LNCaP clone FGC (cell line): ENCODE data around the gene XYLT1.

Experiments
- DNase-seq: peaks from one replicate; pipeline ENCODE4 v3.0.0-alpha.2; 2011; ENCODE audit warnings: low read depth
- H3K4me3 ChIP-seq: 2 replicates; pipeline ENCODE4 v1.5.1; 2011; ENCODE audit warnings: mild to moderate bottlenecking, low read depth, low read length, control low read depth
- CTCF ChIP-seq: IDR thresholded peaks from 2 replicates; pipeline ENCODE4 v1.5.1; 2012; ENCODE audit warnings: mild to moderate bottlenecking; ENCODE audit not compliant: control insufficient read depth, insufficient read depth; ENCODE audit errors: extremely low read depth

XYLT1 gene

GRCh38 chr16:17407321-17407720 lies 63.4 kb downstream of the XYLT1 start:
- no peak for TF ChIP-seq CTCF
- H3K4me3 ChIP-seq, result no peak overlapping the region
- DNase-seq, result no peak

- DNase-seq, result no peak
- TF ChIP-seq CTCF, result no peak
- H3K4me3 ChIP-seq, result no peak overlapping the region
Measured at GRCh38 chr16:17404941-17405689, 65.6 kb downstream of the XYLT1 start.

GRCh38 chr16:17403859-17404545 lies 66.8 kb downstream of the XYLT1 start:
- no peak for TF ChIP-seq CTCF
- DNase-seq, result no peak

GRCh38 chr16:17403156-17403809 lies 67.5 kb downstream of the XYLT1 start:
- H3K4me3 ChIP-seq, result no peak overlapping the region
- no peak for DNase-seq
- TF ChIP-seq CTCF, result no peak

More at GRCh38 chr16:17403859-17404545, 66.8 kb downstream of the XYLT1 start:
- H3K4me3 ChIP-seq, result no peak overlapping the region

GRCh38 chr16:17397499-17397891 lies 73.3 kb downstream of the XYLT1 start:
- TF ChIP-seq CTCF, result no peak
- DNase-seq, result peak; percentile 37

GRCh38 chr16:17396762-17397498 lies 73.8 kb downstream of the XYLT1 start:
- H3K4me3 ChIP-seq, result no peak overlapping the region
- peak; percentile 72 for DNase-seq
- TF ChIP-seq CTCF, result no peak

More at GRCh38 chr16:17397499-17397891, 73.3 kb downstream of the XYLT1 start:
- H3K4me3 ChIP-seq, result no peak overlapping the region
